Measurements from ENCODE around the gene KCNAB2. TPM values are rescaled to one million over a fixed set of nuclear protein-coding genes. Genes with fewer than 3 reads are reported as not detected.

The KCNAB2 gene
- total RNA-seq, 1 donor from 2014 or later: 3.1 TPM

GRCh38 chr1:6028042-6028850, 17.4 kb upstream of the KCNAB2 start:
- no peaks in the 10 kb centered on the region for H3K4me1 Mint-ChIP-seq (ENCODE audit: low read depth, unreplicated experiment)
- H3K9ac ChIP-seq (ENCODE audit: low read length): no peak overlapping the region
- no peaks in the 10 kb centered on the region for H3K36me3 Mint-ChIP-seq (ENCODE audit: low read depth, unreplicated experiment)
- no peak overlapping the region for H3K4me3 ChIP-seq (ENCODE audit: insufficient read depth, low read depth, low read length)
- no peaks in the 10 kb centered on the region for H3K79me2 ChIP-seq (ENCODE audit: insufficient read depth, low read length)
- H3K4me2 ChIP-seq (ENCODE audit: low read length): no peak overlapping the region
- FAIRE-seq (no peak), DNase-seq (ENCODE audit: low read depth) (no peak)
- peaks cover 27% of the 10 kb centered on the region for H3K27me3 ChIP-seq (ENCODE audit: insufficient read depth, low read length)
- no peak overlapping the region for H3K27ac ChIP-seq (ENCODE audit: low read depth, low read length)
- H3K4me3 Mint-ChIP-seq (ENCODE audit: unreplicated experiment): no peak overlapping the region
- H3K36me3 ChIP-seq (ENCODE audit: insufficient read depth, low read length): no peaks in the 10 kb centered on the region
- H4K20me1 ChIP-seq (ENCODE audit: insufficient read depth, low read length): peaks cover 4% of the 10 kb centered on the region
- peaks cover 10% of the 10 kb centered on the region for H3K4me1 ChIP-seq (ENCODE audit: insufficient read depth, low read length)
- TF ChIP-seq EZH2 (IDR thresholded peaks at IDR 0.05; ENCODE audit: insufficient read depth, low read length) (no peak), CTCF (IDR thresholded peaks at IDR 0.05; ENCODE audit: insufficient read depth, low read depth, low read length) (no peak)
- no peak overlapping the region for H3K27ac Mint-ChIP-seq (ENCODE audit: unreplicated experiment)
- peaks cover 32% of the 10 kb centered on the region for H3K27me3 Mint-ChIP-seq (ENCODE audit: low read depth, unreplicated experiment)
- no peaks in the 10 kb centered on the region for H3K9me3 Mint-ChIP-seq (ENCODE audit: unreplicated experiment)
- no peaks in the 10 kb centered on the region for H3K9me3 ChIP-seq (ENCODE audit: insufficient read depth, low read depth, low read length)
- no peak overlapping the region for H2AFZ ChIP-seq (ENCODE audit: low read depth, low read length)

GRCh38 chr1:6029351-6029750, 16.3 kb upstream of the KCNAB2 start:
- H3K9me3 Mint-ChIP-seq (ENCODE audit: unreplicated experiment): no peaks in the 10 kb centered on the region
- H3K36me3 Mint-ChIP-seq (ENCODE audit: low read depth, unreplicated experiment): no peaks in the 10 kb centered on the region
- TF ChIP-seq EZH2 (IDR thresholded peaks at IDR 0.05; ENCODE audit: insufficient read depth, low read length): no peak
- TF ChIP-seq CTCF (IDR thresholded peaks at IDR 0.05; ENCODE audit: insufficient read depth, low read depth, low read length): no peak
- H3K27ac Mint-ChIP-seq (ENCODE audit: unreplicated experiment): no peak overlapping the region
- no peak overlapping the region for H3K27ac ChIP-seq (ENCODE audit: low read depth, low read length)
- no peak for DNase-seq (ENCODE audit: low read depth)
- no peak overlapping the region for H3K4me3 Mint-ChIP-seq (ENCODE audit: unreplicated experiment)
- peaks cover 33% of the 10 kb centered on the region for H3K27me3 ChIP-seq (ENCODE audit: insufficient read depth, low read length)
- H3K9me3 ChIP-seq (ENCODE audit: insufficient read depth, low read depth, low read length): no peaks in the 10 kb centered on the region
- H3K27me3 Mint-ChIP-seq (ENCODE audit: low read depth, unreplicated experiment): peaks cover 39% of the 10 kb centered on the region
- no peak overlapping the region for H3K9ac ChIP-seq (ENCODE audit: low read length)
- H3K4me3 ChIP-seq (ENCODE audit: insufficient read depth, low read depth, low read length): no peak overlapping the region
- no peak for FAIRE-seq
- H3K79me2 ChIP-seq (ENCODE audit: insufficient read depth, low read length): no peaks in the 10 kb centered on the region
- peaks cover 4% of the 10 kb centered on the region for H4K20me1 ChIP-seq (ENCODE audit: insufficient read depth, low read length)
- no peak overlapping the region for H2AFZ ChIP-seq (ENCODE audit: low read depth, low read length)
- no peak overlapping the region for H3K4me2 ChIP-seq (ENCODE audit: low read length)
- H3K36me3 ChIP-seq (ENCODE audit: insufficient read depth, low read length): no peaks in the 10 kb centered on the region
- no peaks in the 10 kb centered on the region for H3K4me1 Mint-ChIP-seq (ENCODE audit: low read depth, unreplicated experiment)
- peaks cover 10% of the 10 kb centered on the region for H3K4me1 ChIP-seq (ENCODE audit: insufficient read depth, low read length)

DNA sequence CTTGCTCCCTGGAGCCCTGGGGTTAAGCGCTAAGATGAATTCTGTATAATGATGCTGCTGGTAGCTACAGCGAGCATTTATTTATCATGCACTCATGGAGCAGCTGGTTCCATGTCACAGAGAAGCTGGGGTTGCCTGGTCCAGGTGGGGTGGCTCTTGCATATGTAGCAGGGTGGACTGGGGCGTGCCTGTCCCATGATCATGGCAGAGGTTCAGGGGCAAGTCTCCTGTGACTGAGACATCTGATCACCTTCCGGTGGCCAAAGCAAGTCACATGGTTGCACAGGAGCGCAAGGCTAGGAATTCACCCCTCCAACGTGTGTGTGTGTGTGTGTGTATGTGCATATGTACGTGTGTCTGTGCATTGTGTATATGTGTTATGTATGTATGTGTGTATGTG, 15.6 kb upstream of the KCNAB2 start:
- Histone ChIP-seq H3K36me3 (ENCODE audit: insufficient read depth, low read length) (no peaks in the 10 kb centered on the region), H3K9me3 (ENCODE audit: insufficient read depth, low read depth, low read length) (no peaks in the 10 kb centered on the region), H3K4me2 (ENCODE audit: low read length) (no peak overlapping the region), H4K20me1 (ENCODE audit: insufficient read depth, low read length) (peaks cover 7% of the 10 kb centered on the region), H3K27ac (ENCODE audit: low read depth, low read length) (no peak overlapping the region), H3K27me3 (ENCODE audit: insufficient read depth, low read length) (peaks cover 31% of the 10 kb centered on the region), H3K79me2 (ENCODE audit: insufficient read depth, low read length) (no peaks in the 10 kb centered on the region), H3K4me1 (ENCODE audit: insufficient read depth, low read length) (peaks cover 8% of the 10 kb centered on the region), H3K9ac (ENCODE audit: low read length) (no peak overlapping the region), H3K4me3 (ENCODE audit: insufficient read depth, low read depth, low read length) (no peak overlapping the region), H2AFZ (ENCODE audit: low read depth, low read length) (no peak overlapping the region)
- Mint-ChIP-seq H3K9me3 (ENCODE audit: unreplicated experiment) (no peaks in the 10 kb centered on the region), H3K27me3 (ENCODE audit: low read depth, unreplicated experiment) (peaks cover 44% of the 10 kb centered on the region), H3K4me3 (ENCODE audit: unreplicated experiment) (no peak overlapping the region), H3K4me1 (ENCODE audit: low read depth, unreplicated experiment) (no peaks in the 10 kb centered on the region), H3K27ac (ENCODE audit: unreplicated experiment) (no peak overlapping the region), H3K36me3 (ENCODE audit: low read depth, unreplicated experiment) (no peaks in the 10 kb centered on the region)
- DNase-seq (ENCODE audit: low read depth) (no peak), FAIRE-seq (no peak)
- TF ChIP-seq CTCF (IDR thresholded peaks at IDR 0.05; ENCODE audit: insufficient read depth, low read depth, low read length): no peak
- no peak for TF ChIP-seq EZH2 (IDR thresholded peaks at IDR 0.05; ENCODE audit: insufficient read depth, low read length)

Data from astrocyte (in vitro differentiated cells and primary cell).